Psoas muscle (tissue), 8 donors: Measurements from ENCODE around the gene ART3. TPM values are rescaled to one million over a fixed set of nuclear protein-coding genes. Genes with fewer than 3 reads are reported as not detected.

Experiments used
- ATAC-seq, 4 donors: fragments of 200-7000 bp; cut with Tn5 transposase; one replicate each; pipeline ENCODE4 v1.9.1; 2020; ENCODE audit warnings: moderate library complexity in 3 of 4, mild to moderate bottlenecking in 2 of 4
- DNase-seq, 2 donors: peaks; one replicate each; pipeline ENCODE4 v3.0.0-alpha.2; 2020
- H3K27ac ChIP-seq: fragments of 200-600 bp; one replicate; pipeline ENCODE4 v1.8.0; 2022
- H3K27me3 ChIP-seq, 3 donors: fragments of 200-600 bp in 1 of 3; one replicate each; pipeline versions ENCODE4 v1.6.1 to v1.8.0; 2013 to 2022; ENCODE audit warnings: low read length in 2 of 3, mild to moderate bottlenecking in 2 of 3, moderate library complexity in 1 of 3; ENCODE audit not compliant: insufficient read depth in 3 of 3
- H3K36me3 ChIP-seq, 2 donors: fragments of 200-600 bp in 1 of 2; one replicate each; pipeline versions ENCODE4 v1.6.1 to v1.8.0; 2013 to 2022; ENCODE audit warnings: low read depth in 1 of 2, mild to moderate bottlenecking in 1 of 2, moderate library complexity in 1 of 2; ENCODE audit not compliant: insufficient read depth in 1 of 2
- H3K4me1 ChIP-seq: fragments of 200-600 bp; one replicate; pipeline ENCODE4 v1.8.0; 2022
- H3K4me3 ChIP-seq: fragments of 200-600 bp; one replicate; pipeline ENCODE4 v1.8.0; 2022; ENCODE audit warnings: mild to moderate bottlenecking
- H3K9me3 ChIP-seq: fragments of 200-600 bp; one replicate; pipeline ENCODE4 v1.8.0; 2022
- CTCF ChIP-seq: fragments of 200-600 bp; IDR thresholded peaks from one replicate; pipeline ENCODE4 v1.8.0; 2022; ENCODE audit warnings: antibody characterized with exemption
- WGBS, 3 donors: extraction: QIAGEN DNeasy Blood & Tissue Kit; methylation state at CpG; one replicate each; pipeline versions ENCODE4 v1.1.6 to v1.1.7; 2013; 5-methylcytosine and 5-hydroxymethylcytosine counted together
- intact Hi-C, 2 donors: fragments of 100-400 bp; cut with DNase I; formaldehyde crosslinking; loops; one replicate each; pipeline versions ENCODE4 v1.11.0 to v1.14.2; 2022
- polyA plus RNA-seq, 3 donors: library from polyadenylated mRNA; stranded (reverse); fragments of 200-250 nt; gene quantifications; one replicate each; pipeline ENCODE4 v1.2.3, GENCODE V29; 2013
- total RNA-seq, 4 donors: library from RNA; stranded (reverse); fragmentation: NEBNext Ultra II Directional in 2 of 4; extraction: Animal tissue kit (Norgen Biotek cat#: 25700) in 2 of 4; gene quantifications; one replicate each; pipeline versions ENCODE4 v1.2.1 to v1.2.4, GENCODE V29; 2021 to 2023
- donor health status: healthy with polysubstance abuse.
- donor health status: DM: no; HTN: no; CAD: no; lungs with moderate emphysema.
- donor health status: Bipolar disorder and iron deficiency.
- donor health status: healthy.
- donor health status: DM: yes; HTN: yes; CAD: no.
- donor health status: DM: no; HTN: no; CAD: no.
- donor health status: DM: no; HTN: no; CAD: no.
- donor health status: DM: yes; HTN: yes; CAD: no.

The ART3 gene
- total and polyA plus RNA-seq, 7 donors = 33.1 to 218 (median 133) TPM

- DNase-seq (no peak), ATAC-seq (no peak)
- Histone ChIP-seq H3K9me3 (no peaks in the 10 kb centered on the region), H3K4me1 (no peaks in the 10 kb centered on the region), H3K36me3 (no peaks in the 10 kb centered on the region), H3K27ac (no peak overlapping the region), H3K27me3 (peaks cover 0 to 4% (median 0%) of the 10 kb centered on the region in 3 donors), H3K4me3 (no peak overlapping the region)
- intact Hi-C loops = no loop called here
- WGBS, 3 donors = 24 to 33% (median 31%) methylated on average over 4 of the region's 4 CpGs
- TF ChIP-seq CTCF = no peak
Observed at GRCh38 chr4:76053730-76054129, 20.8 kb upstream of the ART3 start.

GRCh38 chr4:76055016-76055415 is 19.5 kb upstream of the ART3 start:
- Histone ChIP-seq H3K27me3 (peaks cover 0 to 4% (median 0%) of the 10 kb centered on the region in 3 donors), H3K4me3 (no peak overlapping the region), H3K9me3 (no peaks in the 10 kb centered on the region), H3K27ac (no peak overlapping the region), H3K36me3 (no peaks in the 10 kb centered on the region), H3K4me1 (no peaks in the 10 kb centered on the region)
- ATAC-seq (no peak), DNase-seq (no peak)
- no peak for TF ChIP-seq CTCF
- 88 to 94% (median 90%) methylated on average over 2 of the region's 2 CpGs for WGBS, 3 donors
- intact Hi-C loops = no loop called here

GRCh38 chr4:76055421-76055820 is 19.1 kb upstream of the ART3 start:
- DNase-seq = no peak
- ATAC-seq = no peak
- H3K4me1 ChIP-seq = no peaks in the 10 kb centered on the region
- WGBS, 3 donors = 62 to 81% (median 70%) methylated on average over 2 of the region's 2 CpGs
- H3K27ac ChIP-seq = no peak overlapping the region
- H3K9me3 ChIP-seq = no peaks in the 10 kb centered on the region
- intact Hi-C loops = no loop called here
- no peaks in the 10 kb centered on the region for H3K36me3 ChIP-seq
- no peak for TF ChIP-seq CTCF
- peaks cover 0 to 4% (median 0%) of the 10 kb centered on the region in 3 donors for H3K27me3 ChIP-seq
- no peak overlapping the region for H3K4me3 ChIP-seq

GRCh38 chr4:76058302-76058701 is 16.2 kb upstream of the ART3 start:
- TF ChIP-seq CTCF = no peak
- no peaks in the 10 kb centered on the region for H3K36me3 ChIP-seq
- intact Hi-C loops = no loop called here
- no peak overlapping the region for H3K27ac ChIP-seq
- peaks cover 0 to 4% (median 0%) of the 10 kb centered on the region in 3 donors for H3K27me3 ChIP-seq
- H3K4me3 ChIP-seq = no peak overlapping the region
- no peak for DNase-seq
- no peak for ATAC-seq
- H3K4me1 ChIP-seq = no peaks in the 10 kb centered on the region
- H3K9me3 ChIP-seq = no peaks in the 10 kb centered on the region

- Histone ChIP-seq H3K9me3 (no peaks in the 10 kb centered on the region), H3K36me3 (no peaks in the 10 kb centered on the region), H3K27me3 (peaks cover 0 to 1% (median 0%) of the 10 kb centered on the region in 3 donors), H3K27ac (no peak overlapping the region), H3K4me3 (no peak overlapping the region), H3K4me1 (no peaks in the 10 kb centered on the region)
- no peak for DNase-seq
- no peak for TF ChIP-seq CTCF
- ATAC-seq = no peak
- intact Hi-C loops = no loop called here
- WGBS, 3 donors = 60 to 66% (median 63%) methylated on average over 3 of the region's 3 CpGs
Observed at GRCh38 chr4:76058888-76059426, 15.6 kb upstream of the ART3 start.
